ENCODE results near the gene CFAP65.

Gene CFAP65

DNA sequence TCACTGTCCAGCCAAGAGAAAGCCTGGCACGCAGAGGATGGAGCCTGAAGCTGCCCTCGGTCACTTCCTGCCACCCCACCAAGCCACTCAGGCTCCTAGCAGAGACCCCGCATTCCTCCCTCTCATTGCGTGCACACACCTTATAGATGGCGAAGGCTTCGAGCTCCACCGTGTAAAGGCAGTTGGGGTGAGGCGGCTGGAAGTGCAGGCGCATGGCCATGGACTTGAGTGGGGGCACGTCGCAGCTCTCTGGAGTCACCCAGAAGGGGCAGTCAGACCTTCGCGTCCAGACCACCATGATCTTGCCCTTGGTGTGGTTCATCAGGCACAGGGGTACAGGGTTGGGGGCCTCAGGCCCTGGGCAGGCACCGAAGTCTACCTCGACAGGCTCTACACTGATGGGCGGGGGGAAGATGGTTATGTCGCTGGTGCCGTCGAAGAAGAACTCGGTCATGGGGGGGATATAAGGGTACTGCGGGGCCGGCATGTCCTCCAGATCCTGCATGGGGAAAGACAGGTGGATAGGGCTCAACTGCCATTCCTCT lies 13.7 kb downstream of the CFAP65 start:
- TF ChIP-seq, protein P1, sequence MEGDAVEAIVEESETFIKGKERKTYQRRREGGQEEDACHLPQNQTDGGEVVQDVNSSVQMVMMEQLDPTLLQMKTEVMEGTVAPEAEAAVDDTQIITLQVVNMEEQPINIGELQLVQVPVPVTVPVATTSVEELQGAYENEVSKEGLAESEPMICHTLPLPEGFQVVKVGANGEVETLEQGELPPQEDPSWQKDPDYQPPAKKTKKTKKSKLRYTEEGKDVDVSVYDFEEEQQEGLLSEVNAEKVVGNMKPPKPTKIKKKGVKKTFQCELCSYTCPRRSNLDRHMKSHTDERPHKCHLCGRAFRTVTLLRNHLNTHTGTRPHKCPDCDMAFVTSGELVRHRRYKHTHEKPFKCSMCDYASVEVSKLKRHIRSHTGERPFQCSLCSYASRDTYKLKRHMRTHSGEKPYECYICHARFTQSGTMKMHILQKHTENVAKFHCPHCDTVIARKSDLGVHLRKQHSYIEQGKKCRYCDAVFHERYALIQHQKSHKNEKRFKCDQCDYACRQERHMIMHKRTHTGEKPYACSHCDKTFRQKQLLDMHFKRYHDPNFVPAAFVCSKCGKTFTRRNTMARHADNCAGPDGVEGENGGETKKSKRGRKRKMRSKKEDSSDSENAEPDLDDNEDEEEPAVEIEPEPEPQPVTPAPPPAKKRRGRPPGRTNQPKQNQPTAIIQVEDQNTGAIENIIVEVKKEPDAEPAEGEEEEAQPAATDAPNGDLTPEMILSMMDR (IDR thresholded peaks at IDR 0.05; ENCODE audit: low read depth, low read length, missing control alignments), result no peak
- DNase-seq (ENCODE audit: low read depth), result no peak
- H3K4me3 ChIP-seq (ENCODE audit: low read depth, low read length), result no peak overlapping the region

DNA sequence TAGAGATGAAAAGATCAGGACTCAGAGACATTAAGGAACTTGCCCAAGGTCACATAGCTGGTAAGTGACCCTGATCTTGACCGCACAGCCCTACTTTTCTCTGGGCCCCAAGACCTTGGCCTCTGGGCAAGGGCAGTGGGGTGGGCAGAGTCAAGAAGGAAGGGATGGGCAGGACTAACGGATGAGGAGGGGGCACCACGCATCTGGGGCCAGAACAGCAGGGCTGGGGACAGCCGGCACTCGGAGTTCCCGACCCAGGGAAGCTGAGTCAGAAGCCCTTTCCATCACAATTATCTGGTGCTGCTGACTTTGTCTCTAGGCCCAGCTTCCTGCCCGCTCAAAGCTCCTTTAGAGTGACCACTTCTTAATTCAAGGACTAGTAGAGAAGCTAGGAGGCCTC lies 14.4 kb downstream of the CFAP65 start:
- DNase-seq (ENCODE audit: low read depth), result no peak
- TF ChIP-seq, protein P1 (IDR thresholded peaks at IDR 0.05; ENCODE audit: low read depth, low read length, missing control alignments), result no peak
- no peak overlapping the region for H3K4me3 ChIP-seq (ENCODE audit: low read depth, low read length)

DNA sequence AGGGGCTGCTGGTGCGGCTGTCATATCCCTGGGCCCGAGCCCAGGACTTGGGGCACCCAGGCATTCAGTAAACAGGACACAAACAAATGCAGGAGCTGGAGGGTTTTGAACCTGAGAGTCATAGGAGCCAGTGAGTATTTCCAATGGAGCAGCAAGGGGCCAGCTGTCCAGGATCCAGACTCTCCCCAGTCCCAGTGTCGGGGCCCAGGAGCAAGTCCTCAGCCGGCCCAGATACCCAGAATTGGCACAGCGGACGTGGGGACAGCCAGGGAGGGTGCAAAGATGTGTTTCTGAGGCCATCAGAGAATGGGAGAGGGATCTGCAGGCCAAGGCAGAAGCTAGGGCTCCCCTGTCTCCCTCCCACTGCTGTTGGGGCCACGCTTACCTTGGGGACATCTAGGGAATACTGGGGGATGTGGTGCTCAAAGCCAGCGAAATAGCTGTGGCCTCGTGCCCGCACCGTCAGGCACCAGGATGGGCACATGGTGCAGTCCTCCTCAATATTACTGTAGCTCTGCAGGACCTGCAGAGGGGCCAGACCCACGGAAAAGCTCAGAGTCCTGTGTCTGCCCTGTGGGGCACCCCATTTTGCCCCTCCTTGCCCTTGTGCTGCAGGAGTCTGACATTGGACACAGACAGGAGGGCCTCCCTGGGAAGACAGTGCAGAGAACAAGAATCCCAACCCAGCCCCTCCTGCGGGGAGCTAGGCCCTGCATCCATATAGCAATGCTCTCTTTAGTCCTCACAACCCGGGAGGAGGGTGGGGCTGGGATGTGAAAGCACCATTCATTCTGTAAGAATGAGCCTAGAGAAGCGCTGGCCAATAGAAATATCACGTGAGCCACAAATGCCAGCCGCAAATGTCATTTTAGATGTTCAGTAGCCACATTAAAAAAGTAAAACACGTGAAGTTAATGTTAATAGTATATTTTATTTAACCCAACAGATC lies 15.4 kb downstream of the CFAP65 start:
- no peak overlapping the region for H3K4me3 ChIP-seq (ENCODE audit: low read depth, low read length)
- TF ChIP-seq, protein P1 (IDR thresholded peaks at IDR 0.05; ENCODE audit: low read depth, low read length, missing control alignments), result no peak
- DNase-seq (ENCODE audit: low read depth), result no peak

DNA sequence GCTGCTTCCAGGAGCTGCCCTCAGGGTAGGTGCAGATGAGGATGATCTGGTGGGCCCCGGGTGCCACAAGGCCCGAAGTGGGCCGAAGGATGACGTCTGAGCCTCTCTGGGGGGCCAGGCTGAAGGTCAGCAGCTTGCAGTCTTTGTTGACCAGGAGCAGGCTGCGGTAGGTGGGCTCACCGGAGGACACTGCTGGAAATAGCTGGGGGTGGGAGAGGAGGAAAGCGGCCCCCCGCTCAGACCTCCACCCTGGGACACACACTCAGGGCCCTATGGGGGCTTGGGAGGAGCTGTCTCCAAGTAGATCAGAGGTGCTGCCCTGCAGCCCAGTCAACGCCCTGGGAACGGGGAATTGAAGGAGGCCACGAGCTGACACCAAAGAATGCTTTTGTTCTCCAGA lies 17.3 kb downstream of the CFAP65 start:
- no peak overlapping the region for H3K4me3 ChIP-seq (ENCODE audit: low read depth, low read length)
- DNase-seq (ENCODE audit: low read depth), result no peak
- TF ChIP-seq, protein P1 (IDR thresholded peaks at IDR 0.05; ENCODE audit: low read depth, low read length, missing control alignments), result no peak

DNA sequence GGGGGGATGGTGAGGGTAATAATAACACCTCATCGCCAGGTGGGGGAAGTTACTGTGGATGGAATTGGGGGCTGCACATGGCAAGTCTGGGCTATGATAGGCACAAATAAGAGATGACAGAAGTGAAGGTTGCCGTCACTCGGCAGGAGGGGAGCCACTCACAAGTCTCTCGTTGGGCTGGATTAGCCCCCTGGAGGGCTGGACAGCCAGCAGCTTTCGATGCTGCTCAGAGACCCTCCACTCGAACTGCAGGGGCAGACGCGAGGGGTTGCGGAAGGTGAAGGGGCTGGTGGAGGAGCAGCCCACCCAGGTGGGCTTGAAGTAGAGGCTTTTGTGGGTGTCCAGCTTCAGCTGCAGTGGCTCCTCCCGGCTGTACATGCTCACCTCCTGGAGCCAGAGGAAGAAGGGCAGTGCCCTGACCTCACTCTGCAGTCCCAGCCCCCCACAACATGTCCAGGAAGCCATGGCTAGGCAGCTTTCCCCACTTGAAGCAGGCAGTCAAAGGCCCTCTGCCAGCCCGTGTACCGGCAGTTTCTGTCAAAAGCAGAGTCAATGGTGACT lies 18.2 kb downstream of the CFAP65 start:
- TF ChIP-seq, protein P1 (IDR thresholded peaks at IDR 0.05; ENCODE audit: low read depth, low read length, missing control alignments), result no peak
- H3K4me3 ChIP-seq (ENCODE audit: low read depth, low read length), result no peak overlapping the region
- no peak for DNase-seq (ENCODE audit: low read depth)

DNA sequence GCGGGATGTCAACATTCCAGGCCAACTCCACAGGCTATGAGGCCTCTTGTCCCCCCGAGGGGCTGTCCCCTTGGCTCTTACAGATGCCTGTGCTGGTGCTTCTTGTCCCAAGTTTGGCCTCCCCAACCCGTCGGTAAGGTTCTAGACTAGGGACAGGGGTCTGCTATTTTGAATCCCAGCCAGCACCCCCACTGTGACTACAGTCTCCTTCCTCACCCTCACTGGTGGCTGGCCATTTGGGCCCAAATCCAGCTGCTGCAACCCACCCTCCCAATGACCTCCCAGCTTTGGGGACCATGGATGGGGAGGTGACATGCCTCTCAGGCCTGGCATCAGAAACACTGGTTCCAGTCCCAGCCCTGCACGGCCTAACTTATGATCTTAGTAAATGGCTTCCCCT lies 18.7 kb downstream of the CFAP65 start:
- no peak overlapping the region for H3K4me3 ChIP-seq (ENCODE audit: low read depth, low read length)
- DNase-seq (ENCODE audit: low read depth), result no peak
- TF ChIP-seq, protein P1 (IDR thresholded peaks at IDR 0.05; ENCODE audit: low read depth, low read length, missing control alignments), result no peak
